ENCODE results near the gene TTBK2.

GRCh38 chr15:42730135-42730534 lies 190.4 kb downstream of the TTBK2 start:
- TF ChIP-seq CTCF (IDR thresholded peaks at IDR 0.05) (no peak), EZH2 (IDR thresholded peaks at IDR 0.05) (no peak)

Data from neural progenitor cell (in vitro differentiated cells).